SJCRH30 (cell line): ENCODE measurements around the gene PDZD8. TPM values are rescaled to one million over a fixed set of nuclear protein-coding genes. Genes with fewer than 3 reads are reported as not detected.
"Not testable (repeated sequence)": the region's sequence is repeated elsewhere in the genome, so short reads cannot be mapped to it uniquely, and the experiment has no call there.

Experiments
- DNase-seq, 2 experiments: peaks; one replicate each; pipeline ENCODE4 v3.0.0-alpha.2; 2015 to 2020
- H3K27ac ChIP-seq: fragments of 250-450 bp; sonication (Bioruptor Pico); 2 replicates; pipeline ENCODE4 v1.5.1; 2020; ENCODE audit warnings: mild to moderate bottlenecking, moderate library complexity
- H3K27me3 ChIP-seq: fragments of 250-450 bp; sonication (Bioruptor Pico); 2 replicates; pipeline ENCODE4 v1.5.1; 2020; ENCODE audit warnings: mild to moderate bottlenecking, moderate library complexity
- H3K36me3 ChIP-seq: fragments of 250-450 bp; sonication (Bioruptor Pico); 2 replicates; pipeline ENCODE4 v1.5.1; 2020; ENCODE audit warnings: mild to moderate bottlenecking, moderate library complexity
- H3K4me1 ChIP-seq: fragments of 250-450 bp; sonication (Bioruptor Pico); 2 replicates; pipeline ENCODE4 v1.5.1; 2020; ENCODE audit warnings: mild to moderate bottlenecking, moderate library complexity
- H3K4me3 ChIP-seq: fragments of 250-450 bp; sonication (Bioruptor Pico); 2 replicates; pipeline ENCODE4 v1.5.1; 2020; ENCODE audit warnings: mild to moderate bottlenecking, moderate library complexity
- H3K9me3 ChIP-seq: fragments of 250-450 bp; sonication (Bioruptor Pico); replicated peaks from 2 replicates; pipeline ENCODE4 v1.5.1; 2020; ENCODE audit warnings: mild to moderate bottlenecking, moderate library complexity
- total RNA-seq: library from RNA; depleted of rRNA; stranded (reverse); fragments of >200 nt; shearing (Covaris generic); gene quantifications from 2 replicates; pipeline ENCODE4 v1.2.3, GENCODE V29; 2014; rRNA removed

PDZD8 gene
- total RNA-seq, 1 experiment from 2014 or later, result 31.4 TPM

GRCh38 chr10:117237401-117237991 lies 137.7 kb downstream of the PDZD8 start:
- peaks cover 8% of the 10 kb centered on the region for H3K27me3 ChIP-seq
- no peak for DNase-seq

DNA sequence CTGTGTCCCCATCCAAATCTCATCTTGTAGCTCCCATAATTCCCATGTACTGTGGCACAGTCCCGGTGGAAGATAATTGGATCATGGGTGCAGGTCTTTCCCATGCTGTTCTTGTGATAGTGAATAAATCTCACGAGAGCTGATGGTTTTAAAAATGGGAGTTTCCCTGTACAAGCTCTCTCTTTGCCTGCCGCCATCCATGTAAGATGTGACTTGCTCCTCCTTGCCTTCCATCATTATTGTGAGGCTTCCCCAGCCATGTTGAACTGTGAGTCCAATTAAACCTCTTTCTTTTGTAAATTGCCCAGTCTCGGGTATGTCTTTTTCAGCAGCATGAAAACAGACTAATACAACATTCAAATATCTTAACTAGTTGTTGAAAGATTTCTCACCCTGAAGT lies 145.1 kb downstream of the PDZD8 start:
- not testable (repeated sequence) for H3K36me3 ChIP-seq, H3K4me1 ChIP-seq, DNase-seq, H3K27me3 ChIP-seq, H3K4me3 ChIP-seq, H3K9me3 ChIP-seq, H3K27ac ChIP-seq

More at GRCh38 chr10:117237401-117237991, 137.7 kb downstream of the PDZD8 start:
- Histone ChIP-seq H3K4me3 (no peak overlapping the region), H3K36me3 (no peaks in the 10 kb centered on the region), H3K4me1 (no peaks in the 10 kb centered on the region), H3K9me3 (no peaks in the 10 kb centered on the region), H3K27ac (no peak overlapping the region)

DNA sequence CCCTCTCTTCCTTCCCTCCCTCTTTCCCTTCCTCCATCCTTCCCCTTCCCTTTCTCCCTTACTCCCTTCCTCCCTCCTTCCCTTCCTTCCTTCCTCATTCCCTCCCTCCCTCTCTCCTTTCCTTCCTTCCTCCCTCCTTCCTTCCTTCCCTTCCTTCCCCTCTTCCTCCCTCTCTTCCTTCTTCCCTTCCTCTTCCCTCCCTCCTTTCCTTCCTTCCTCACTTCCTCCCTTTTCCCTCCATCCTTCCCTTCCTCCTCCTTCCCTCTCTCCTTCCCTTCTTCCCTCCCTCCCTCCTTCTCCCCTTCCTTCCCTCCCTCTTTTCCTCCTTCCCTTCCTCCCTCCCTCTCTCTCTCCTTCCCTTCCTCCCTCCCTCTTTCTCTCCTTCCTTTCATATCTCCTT lies 147.0 kb downstream of the PDZD8 start:
- DNase-seq, result no peak
- peaks cover 6% of the 10 kb centered on the region; the same call in 1 of the 2 replicates for H3K4me1 ChIP-seq
- H3K36me3 ChIP-seq, result no peaks in the 10 kb centered on the region
- no peak overlapping the region for H3K4me3 ChIP-seq
- H3K27me3 ChIP-seq, result no peaks in the 10 kb centered on the region; the same call in 1 of the 2 replicates
- no peak overlapping the region for H3K27ac ChIP-seq
- H3K9me3 ChIP-seq, result no peaks in the 10 kb centered on the region

Other genes starting within 250 kb of the PDZD8 start
- gene VAX1, start 237.2 kb downstream of the PDZD8 start, total RNA-seq, result not detected in 2 replicates
- gene KCNK18, start 178.0 kb downstream of the PDZD8 start, total RNA-seq, result not detected in 2 replicates
- gene SLC18A2, start 134.3 kb downstream of the PDZD8 start, total RNA-seq, result 0.06 and 0.10 TPM in 2 replicates
- 2.5 and 2.6 TPM in 2 replicates for gene EMX2, start 167.3 kb upstream of the PDZD8 start, total RNA-seq